SKM-1 (cell line): ENCODE data around the gene RNU1-1.
"Not testable (repeated sequence)": the region's sequence is repeated elsewhere in the genome, so short reads cannot be mapped to it uniquely, and the experiment has no call there.

Experiments
- DNase-seq: peaks from one replicate; lab custom pipeline; 2025; ENCODE audit not compliant: unreplicated experiment; lab: John Stamatoyannopoulos, UW

Gene RNU1-1

GRCh38 chr1:16525769-16526168 is 11.7 kb upstream of the RNU1-1 start:
- not testable (repeated sequence) for DNase-seq

GRCh38 chr1:16521679-16522078 is 7.6 kb upstream of the RNU1-1 start:
- DNase-seq, result not testable (repeated sequence)

DNA sequence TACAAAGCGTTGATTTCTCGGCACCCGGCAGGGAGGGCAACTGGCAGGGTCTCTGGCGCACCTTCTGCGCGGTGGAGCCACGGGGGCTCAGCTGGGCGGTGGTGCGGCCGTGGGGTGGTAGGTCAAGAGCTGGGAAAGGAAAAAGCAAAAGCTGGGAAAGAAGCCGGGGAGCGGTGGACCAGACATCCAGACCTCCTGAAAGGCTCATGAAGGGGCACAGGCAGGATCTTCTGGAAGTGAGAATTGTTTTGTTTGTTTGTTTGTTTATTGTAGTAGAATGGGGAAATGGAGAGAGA is 7.2 kb upstream of the RNU1-1 start:
- DNase-seq, result no peak

DNA sequence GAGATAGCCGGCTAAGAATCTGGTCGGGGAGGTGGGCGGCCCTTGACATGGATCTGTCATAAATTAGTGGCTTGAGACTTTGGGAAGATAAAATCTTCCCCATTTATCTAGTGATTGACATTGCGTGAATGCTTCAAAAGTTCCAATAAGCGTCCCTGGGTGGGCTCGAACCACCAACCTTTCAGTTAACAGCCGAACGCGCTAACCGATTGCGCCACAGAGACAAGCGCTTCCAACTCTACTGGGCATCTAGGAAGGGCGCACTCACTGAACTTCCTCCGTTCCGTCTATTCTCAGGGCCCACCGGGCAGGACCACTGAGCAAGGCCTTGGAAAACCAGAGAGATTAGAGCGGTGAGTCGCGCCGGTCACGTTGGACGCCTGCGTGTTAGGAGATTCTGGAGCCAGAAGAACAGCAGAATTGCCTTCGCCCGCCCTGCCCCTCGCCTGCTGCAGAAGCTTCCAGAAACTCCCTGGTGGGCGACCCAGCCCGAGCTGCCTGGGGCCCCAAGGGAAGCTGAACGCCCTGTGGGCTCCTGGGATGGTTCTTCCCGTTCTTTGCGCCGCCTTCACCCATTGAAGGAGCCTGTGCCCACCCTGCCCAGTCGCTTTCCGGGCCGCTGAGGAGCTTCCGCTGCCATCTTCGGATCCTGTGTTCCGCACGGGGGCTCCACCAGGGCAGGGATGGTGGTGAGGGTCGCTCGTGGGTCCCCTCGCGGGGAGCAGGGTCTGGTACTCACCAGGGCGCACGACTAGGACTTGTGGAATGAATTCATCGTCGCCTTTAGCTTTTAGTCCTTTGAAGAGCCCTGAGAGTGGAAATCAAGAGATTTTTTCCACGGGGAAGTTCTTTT is 6.6 kb upstream of the RNU1-1 start:
- DNase-seq, result not testable (repeated sequence)

DNA sequence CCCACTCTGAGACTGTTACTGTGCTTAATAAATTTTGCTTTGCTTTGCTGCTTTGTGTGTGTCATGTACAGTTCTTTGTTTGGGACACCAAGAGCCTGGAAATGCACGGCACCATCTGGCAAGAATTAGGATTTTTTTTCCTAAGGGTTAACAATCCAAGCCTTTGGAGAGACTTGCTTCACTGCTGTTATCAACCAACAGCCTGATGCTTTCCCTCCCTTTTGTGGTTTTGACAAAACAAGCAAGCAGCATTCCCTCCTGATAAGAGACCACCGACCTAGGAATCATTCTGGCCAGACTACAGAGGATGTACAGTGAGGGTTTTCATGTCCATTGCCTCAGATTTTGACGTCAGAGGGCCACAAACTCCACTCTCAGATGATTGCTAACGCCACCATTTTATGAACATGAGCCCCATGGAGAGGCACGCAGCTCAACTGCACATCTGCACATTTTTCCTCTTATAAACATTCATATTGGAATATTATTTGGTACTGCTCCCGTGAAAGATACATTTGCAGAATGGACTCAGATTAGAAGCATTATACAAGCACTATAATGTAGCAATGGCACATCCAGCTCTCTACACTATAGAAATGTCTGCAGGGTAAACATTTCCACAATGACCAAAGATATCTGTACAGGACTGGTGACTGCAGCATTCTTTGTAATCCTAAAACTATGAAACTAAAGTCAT is 5.3 kb upstream of the RNU1-1 start:
- not testable (repeated sequence) for DNase-seq

DNA sequence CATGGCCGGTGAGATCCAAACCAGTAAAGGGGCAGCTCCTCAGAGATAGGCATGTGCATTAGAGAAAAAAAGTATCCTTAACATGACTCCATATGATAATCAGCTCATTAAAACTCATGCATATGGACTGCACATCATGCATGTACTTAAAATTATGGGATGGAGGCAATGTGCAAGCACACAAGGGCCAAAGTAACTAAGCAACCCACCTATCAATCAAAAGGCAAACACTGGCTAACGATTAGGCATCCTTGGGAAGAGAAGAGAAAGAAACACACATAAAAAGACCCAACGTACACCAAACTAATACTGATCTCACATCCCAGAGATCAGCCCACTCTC is 4.8 kb upstream of the RNU1-1 start:
- not testable (repeated sequence) for DNase-seq

DNA sequence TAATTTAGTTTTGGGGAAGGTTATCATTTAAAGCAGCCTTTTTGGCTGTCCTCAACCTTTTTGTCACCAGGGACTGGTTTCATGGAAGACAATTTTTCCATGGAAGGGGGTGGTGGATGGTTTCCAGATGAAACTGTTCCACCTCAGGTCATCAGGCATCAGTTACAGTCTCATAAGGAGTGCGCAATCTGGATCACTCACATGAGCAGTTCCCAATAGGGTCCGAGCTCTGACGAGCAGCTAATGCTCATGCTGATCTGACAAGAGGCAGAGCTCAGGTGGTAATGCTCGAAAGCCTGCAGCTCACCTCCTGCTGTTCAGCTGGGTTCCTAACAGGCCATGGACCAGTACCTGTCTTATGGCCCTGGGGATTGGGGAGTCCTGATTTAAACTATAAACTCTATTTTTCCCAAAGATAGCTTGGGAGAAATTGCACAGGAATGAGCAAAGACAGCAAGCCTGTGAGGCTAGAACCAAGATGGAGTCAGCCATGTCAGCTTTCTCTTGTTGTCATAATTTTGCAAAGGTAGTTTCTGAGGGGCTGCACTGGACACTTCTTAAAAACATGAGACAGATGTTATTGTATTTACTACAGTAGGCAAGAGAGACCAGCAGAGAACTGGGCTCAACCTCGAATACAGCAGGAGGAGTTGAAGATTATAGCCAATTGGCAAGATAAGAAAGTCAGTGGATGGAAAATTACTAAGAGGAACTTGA is 2.8 kb upstream of the RNU1-1 start:
- not testable (repeated sequence) for DNase-seq

DNA sequence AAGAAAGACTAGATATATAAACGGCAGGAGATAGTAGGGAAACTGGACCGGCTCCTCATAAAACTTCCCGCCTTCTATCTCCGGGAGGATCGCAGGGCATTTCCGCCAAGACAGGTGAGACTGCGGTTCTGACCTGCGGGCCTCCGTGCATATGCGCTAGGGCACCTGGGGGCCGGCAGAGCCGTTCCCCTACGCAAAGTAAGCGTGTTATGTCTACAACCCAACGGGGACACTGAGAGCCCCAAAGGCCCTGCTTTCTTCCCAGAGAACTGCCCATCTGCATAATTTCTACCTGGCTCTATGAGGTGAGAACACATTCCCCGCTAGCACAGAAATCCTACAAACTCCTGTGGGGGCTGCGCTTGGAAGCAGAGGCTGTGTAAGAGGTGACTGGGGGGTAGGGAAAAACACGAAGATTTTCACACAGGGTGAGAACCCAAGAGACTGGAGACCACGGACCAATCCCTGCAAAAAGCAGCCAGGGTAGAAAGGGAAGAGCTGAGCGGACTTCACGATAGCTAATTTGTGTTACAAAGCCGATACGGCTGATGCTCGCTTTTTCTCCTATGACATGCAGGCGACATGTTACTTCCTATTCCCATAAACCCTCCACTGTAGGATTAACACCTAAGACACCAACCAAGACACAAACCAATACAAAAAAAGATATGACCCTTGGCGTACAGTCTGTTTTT is 526 bp downstream of the RNU1-1 start:
- peak; percentile 35 for DNase-seq

- not testable (repeated sequence) for DNase-seq
These were observed 1.3 kb downstream of the RNU1-1 start for GRCh38 chr1:16512624-16513411.

GRCh38 chr1:16511926-16512325 is 2.2 kb downstream of the RNU1-1 start:
- not testable (repeated sequence) for DNase-seq

DNA sequence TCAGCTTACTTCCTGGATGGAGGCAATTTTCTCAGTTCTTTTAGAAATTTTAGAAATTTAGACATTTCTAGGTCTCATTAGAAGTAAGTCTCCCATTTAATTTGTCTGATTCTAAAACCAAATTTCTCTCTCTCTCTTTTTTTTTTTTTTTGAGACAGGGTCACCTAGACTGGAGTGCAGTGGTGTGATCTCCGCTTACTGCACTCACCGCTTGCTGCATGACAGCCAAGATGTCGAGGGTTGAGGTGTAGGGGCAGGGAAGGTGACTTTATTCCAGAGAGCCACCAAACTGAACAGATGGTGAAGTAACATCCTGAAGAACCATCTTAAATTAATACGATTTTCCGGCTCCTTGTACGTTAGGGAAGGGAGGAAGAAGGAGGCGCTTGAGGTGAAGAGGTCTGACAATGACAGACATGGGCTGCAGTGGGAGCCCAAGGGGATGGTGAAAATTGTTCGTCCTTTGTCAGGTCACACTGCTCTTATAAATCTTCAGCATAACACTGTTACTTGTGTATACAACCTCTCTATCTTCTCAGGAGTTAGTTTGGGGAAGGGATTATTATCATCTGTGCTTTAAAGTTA is 5.1 kb downstream of the RNU1-1 start:
- not testable (repeated sequence) for DNase-seq

DNA sequence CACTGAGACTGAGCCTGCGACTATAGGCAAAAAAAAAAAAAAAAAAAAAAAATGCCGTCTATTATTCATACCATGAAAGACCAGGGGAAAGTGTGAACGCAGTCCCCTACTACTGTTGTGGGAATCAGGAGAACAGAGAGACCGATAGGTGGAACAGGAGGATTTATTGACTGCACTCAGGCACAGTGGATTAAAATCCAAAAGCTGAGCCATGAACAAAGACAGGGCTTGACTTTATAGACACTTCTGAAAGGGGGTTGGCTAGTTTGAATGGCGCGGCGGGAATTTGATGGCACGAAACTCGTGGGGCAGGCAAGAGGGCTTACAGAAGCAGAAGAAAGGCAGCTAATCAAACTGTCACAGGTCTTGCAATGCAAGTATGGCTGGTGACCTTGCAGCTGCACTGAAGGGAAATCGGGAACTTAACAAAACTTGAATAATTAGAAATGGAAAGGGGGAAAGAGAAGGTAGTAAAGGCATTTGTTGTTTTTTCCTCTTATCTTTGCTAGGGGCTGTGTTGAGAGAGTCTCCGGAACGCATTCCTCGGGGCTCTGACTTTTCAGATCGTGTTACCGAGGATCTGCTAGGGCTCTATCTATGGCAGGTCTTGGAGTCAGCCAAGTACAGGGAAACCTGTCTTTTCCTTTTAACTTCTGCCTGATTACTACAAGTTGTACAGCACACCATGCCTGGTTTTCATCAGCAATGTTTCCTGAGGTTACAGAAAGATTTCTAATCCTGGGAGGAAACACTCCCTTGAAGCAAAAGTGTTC is 7.5 kb downstream of the RNU1-1 start:
- not testable (repeated sequence) for DNase-seq

DNA sequence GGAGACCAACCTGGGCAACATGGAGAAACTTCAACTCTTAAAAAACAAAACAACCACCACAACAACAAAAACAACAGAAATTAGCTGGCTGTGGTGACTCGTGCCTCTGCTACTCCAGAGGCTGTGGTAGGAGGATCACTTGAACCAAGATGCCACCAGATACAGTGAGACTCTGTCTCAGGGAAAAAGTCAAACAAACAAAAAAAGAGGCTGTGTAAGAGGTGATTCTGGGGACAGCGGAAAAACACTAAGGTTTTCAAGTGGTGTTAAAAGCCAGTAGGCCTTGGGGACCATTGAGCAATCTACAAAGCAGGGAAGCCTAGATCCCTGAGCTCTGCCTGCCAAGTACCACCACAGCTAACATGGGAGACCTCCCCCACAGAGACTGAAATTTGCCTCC is 8.2 kb downstream of the RNU1-1 start:
- DNase-seq, result not testable (repeated sequence)

DNA sequence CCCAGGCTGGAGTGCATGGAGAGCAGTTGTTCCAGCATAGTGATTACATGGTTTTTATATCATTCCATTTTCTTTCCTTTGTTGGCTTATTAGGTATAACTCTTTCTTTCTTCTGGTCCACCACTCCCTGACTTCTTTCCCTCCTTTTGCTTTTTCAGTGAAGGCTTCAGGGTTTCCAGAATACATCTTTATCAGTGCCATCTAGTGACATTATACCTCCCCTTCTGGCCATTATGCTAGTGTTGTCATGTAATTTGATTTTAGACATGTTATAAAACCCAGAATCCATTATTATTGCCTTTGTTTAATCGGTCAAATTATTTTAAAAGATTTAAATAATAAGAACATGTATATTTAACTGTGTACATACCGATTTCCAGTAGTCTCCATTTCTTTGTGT is 10.6 kb downstream of the RNU1-1 start:
- DNase-seq, result no peak

DNA sequence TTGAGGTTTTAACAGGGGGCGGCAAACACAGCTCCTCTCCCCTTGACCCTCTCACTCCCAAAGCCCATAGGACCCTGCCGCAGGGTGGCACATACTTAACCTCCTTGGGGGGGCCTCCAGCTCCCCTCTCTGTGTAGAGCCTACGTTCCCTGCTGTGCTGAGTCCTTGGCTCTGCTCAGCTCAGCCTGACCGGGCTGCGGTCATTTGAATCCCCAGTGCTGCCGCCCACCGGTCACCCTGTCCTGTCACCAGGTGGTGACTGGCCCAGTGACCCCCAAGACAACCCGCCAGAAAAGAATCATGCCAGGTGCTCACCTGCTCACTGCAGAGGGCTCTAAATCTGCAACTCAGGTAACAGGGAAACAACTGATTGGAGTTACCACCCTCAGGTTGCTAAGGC is 12.6 kb downstream of the RNU1-1 start:
- not testable (repeated sequence) for DNase-seq

GRCh38 chr1:16500975-16501374 is 13.1 kb downstream of the RNU1-1 start:
- not testable (repeated sequence) for DNase-seq

- not testable (repeated sequence) for DNase-seq
These were observed 13.6 kb downstream of the RNU1-1 start for GRCh38 chr1:16500466-16500865.

- DNase-seq, result peak; percentile 44
These were observed 15.3 kb downstream of the RNU1-1 start for GRCh38 chr1:16498573-16499413.
